Parathyroid adenoma (tissue), 2 donors: ENCODE results near the gene IPO5.

Experiments
- H2AFZ ChIP-seq: fragments of 300-600 bp; sonication (generic); one replicate; pipeline ENCODE4 v1.7.0; 2017; ENCODE audit warnings: antibody characterized with exemption, mild to moderate bottlenecking
- H3K27ac ChIP-seq: fragments of 300-600 bp; sonication (generic); one replicate; pipeline ENCODE4 v1.7.0; 2017
- H3K27me3 ChIP-seq: fragments of 300-600 bp; sonication (generic); one replicate; pipeline ENCODE4 v1.7.0; 2017; ENCODE audit warnings: low read length; ENCODE audit not compliant: control insufficient read depth, insufficient read depth
- H3K36me3 ChIP-seq: fragments of 300-600 bp; sonication (generic); one replicate; pipeline ENCODE4 v1.7.0; 2017; ENCODE audit warnings: low read length; ENCODE audit not compliant: control insufficient read depth, insufficient read depth
- H3K4me1 ChIP-seq: fragments of 300-600 bp; sonication (generic); one replicate; pipeline ENCODE4 v1.7.0; 2017; ENCODE audit warnings: control low read depth
- H3K4me2 ChIP-seq: fragments of 300-600 bp; sonication (generic); one replicate; pipeline ENCODE4 v1.7.0; 2017; ENCODE audit warnings: low read length
- H3K4me3 ChIP-seq: fragments of 300-600 bp; sonication (generic); one replicate; pipeline ENCODE4 v1.7.0; 2017; ENCODE audit warnings: low read depth, low read length
- H3K79me2 ChIP-seq: fragments of 300-600 bp; sonication (generic); one replicate; pipeline ENCODE4 v1.7.0; 2017; ENCODE audit warnings: control low read depth
- H3K9ac ChIP-seq: fragments of 300-600 bp; sonication (generic); one replicate; pipeline ENCODE4 v1.7.0; 2017; ENCODE audit warnings: mild to moderate bottlenecking
- H3K9me3 ChIP-seq: fragments of 300-600 bp; sonication (generic); one replicate; pipeline ENCODE4 v1.7.0; 2017; ENCODE audit warnings: low read length; ENCODE audit not compliant: control insufficient read depth
- TF ChIP-seq, protein P1 (sequence below): fragments of 300-600 bp; sonication (generic); IDR thresholded peaks from one replicate; pipeline ENCODE4 v1.7.0; 2017; ENCODE audit warnings: antibody characterized with exemption, mild to moderate bottlenecking
- donor health status: primary hyperparathyroidism.

The IPO5 gene

DNA sequence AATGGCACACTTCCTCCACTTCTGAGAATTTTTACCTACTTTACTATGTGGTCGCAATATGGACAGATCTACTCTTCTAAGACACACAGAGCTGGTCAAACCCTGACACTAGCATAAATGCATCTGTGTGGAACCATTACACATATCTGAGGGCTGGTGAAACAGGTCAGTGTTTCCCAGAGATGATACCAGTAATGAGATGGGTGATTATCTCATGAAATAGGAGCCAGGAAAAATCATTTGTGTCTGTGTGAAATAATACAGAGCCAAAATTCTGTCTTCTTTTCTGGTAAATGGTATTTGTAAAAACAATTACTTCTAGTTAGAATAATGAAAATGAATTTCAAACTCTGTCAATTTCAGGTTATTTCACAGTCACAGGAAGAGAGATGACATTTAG, 117.8 kb downstream of the IPO5 start:
- Histone ChIP-seq H3K36me3 (no peaks in the 10 kb centered on the region), H2AFZ (no peak overlapping the region), H3K4me1 (no peaks in the 10 kb centered on the region), H3K27me3 (no peaks in the 10 kb centered on the region), H3K27ac (no peak overlapping the region), H3K4me2 (no peak overlapping the region), H3K79me2 (no peaks in the 10 kb centered on the region), H3K4me3 (no peak overlapping the region), H3K9me3 (no peaks in the 10 kb centered on the region), H3K9ac (no peak overlapping the region)
- TF ChIP-seq, protein P1, sequence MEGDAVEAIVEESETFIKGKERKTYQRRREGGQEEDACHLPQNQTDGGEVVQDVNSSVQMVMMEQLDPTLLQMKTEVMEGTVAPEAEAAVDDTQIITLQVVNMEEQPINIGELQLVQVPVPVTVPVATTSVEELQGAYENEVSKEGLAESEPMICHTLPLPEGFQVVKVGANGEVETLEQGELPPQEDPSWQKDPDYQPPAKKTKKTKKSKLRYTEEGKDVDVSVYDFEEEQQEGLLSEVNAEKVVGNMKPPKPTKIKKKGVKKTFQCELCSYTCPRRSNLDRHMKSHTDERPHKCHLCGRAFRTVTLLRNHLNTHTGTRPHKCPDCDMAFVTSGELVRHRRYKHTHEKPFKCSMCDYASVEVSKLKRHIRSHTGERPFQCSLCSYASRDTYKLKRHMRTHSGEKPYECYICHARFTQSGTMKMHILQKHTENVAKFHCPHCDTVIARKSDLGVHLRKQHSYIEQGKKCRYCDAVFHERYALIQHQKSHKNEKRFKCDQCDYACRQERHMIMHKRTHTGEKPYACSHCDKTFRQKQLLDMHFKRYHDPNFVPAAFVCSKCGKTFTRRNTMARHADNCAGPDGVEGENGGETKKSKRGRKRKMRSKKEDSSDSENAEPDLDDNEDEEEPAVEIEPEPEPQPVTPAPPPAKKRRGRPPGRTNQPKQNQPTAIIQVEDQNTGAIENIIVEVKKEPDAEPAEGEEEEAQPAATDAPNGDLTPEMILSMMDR = no peak

DNA sequence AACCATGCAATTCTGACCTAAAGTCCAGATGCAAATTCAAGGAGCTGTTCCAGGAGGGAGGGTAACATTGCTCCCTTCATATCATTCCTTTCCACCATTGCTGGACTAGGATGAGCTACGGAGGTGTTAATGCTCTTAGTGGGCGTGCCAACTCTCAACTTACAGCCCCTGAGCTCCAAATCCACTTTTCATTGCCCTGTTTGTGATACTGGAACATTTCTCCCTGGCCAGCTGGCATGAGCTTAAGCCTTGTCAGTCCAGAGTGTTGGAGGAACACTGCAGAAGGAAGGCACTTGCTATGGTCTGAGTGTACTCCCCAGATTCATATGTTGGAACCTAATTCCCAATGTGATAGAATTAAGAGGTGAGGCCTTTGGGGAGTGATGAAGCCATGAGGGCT, 119.0 kb downstream of the IPO5 start:
- Histone ChIP-seq H3K27ac (no peak overlapping the region), H3K4me3 (no peak overlapping the region), H3K9ac (no peak overlapping the region), H3K36me3 (no peaks in the 10 kb centered on the region), H3K27me3 (no peaks in the 10 kb centered on the region), H3K4me2 (no peak overlapping the region), H3K4me1 (no peaks in the 10 kb centered on the region), H3K79me2 (no peaks in the 10 kb centered on the region), H3K9me3 (no peaks in the 10 kb centered on the region), H2AFZ (no peak overlapping the region)
- TF ChIP-seq, protein P1 = no peak
